ENCODE data around the gene DDO. TPM values are rescaled to one million over a fixed set of nuclear protein-coding genes. Genes with fewer than 3 reads are reported as not detected.

DDO gene
- polyA plus RNA-seq, 1 donor (not counting 4 experiments of a cell fraction or from before 2014, with no cell fraction given), result not detected

- no peak for TF ChIP-seq EZH2 (IDR thresholded peaks at IDR 0.05; ENCODE audit: low read length)
- no peak for TF ChIP-seq CTCF (optimal IDR thresholded peaks at IDR 0.05 in 1 of 3, IDR thresholded peaks at IDR 0.05 in 1 of 3, conservative IDR thresholded peaks at IDR 0.05 in 1 of 3; ENCODE audit: extremely low read depth in 1 of 3, insufficient read depth in 2 of 3, low read length in 3 of 3)
- no peak for FAIRE-seq
- Histone ChIP-seq H3K36me3 (ENCODE audit: control insufficient read depth in 2 of 2, extremely low read depth in 1 of 2, insufficient read depth in 2 of 2, low read length in 2 of 2) (no peaks in the 10 kb centered on the region), H3K4me3 (ENCODE audit: control insufficient read depth in 2 of 3, extremely low read depth in 1 of 3, insufficient read depth in 2 of 3, low read depth in 1 of 3, low read length in 3 of 3) (no peak overlapping the region), H2AFZ (ENCODE audit: control insufficient read depth, low read length) (no peak overlapping the region), H3K79me2 (ENCODE audit: control insufficient read depth, insufficient read depth, low read length) (no peaks in the 10 kb centered on the region), H3K4me2 (ENCODE audit: control insufficient read depth, extremely low read depth, insufficient read depth, low read depth, low read length) (no peak overlapping the region), H3K27me3 (ENCODE audit: control insufficient read depth, extremely low read depth, insufficient read depth, low read length) (peaks cover 63% of the 10 kb centered on the region), H3K9me1 (ENCODE audit: control insufficient read depth, extremely low read depth, insufficient read depth, low read length) (no peaks in the 10 kb centered on the region), H3K4me1 (ENCODE audit: control insufficient read depth, extremely low read depth, insufficient read depth, low read length) (no peaks in the 10 kb centered on the region), H3K9me3 (ENCODE audit: control insufficient read depth, low read depth, low read length) (no peaks in the 10 kb centered on the region), H3K27ac (ENCODE audit: control insufficient read depth, insufficient read depth, low read length) (no peak overlapping the region), H3K9ac (ENCODE audit: control insufficient read depth, extremely low read depth, insufficient read depth, low read length) (no peak overlapping the region), H4K20me1 (ENCODE audit: control insufficient read depth, extremely low read depth, insufficient read depth, low read length) (no peaks in the 10 kb centered on the region)
- no peak for DNase-seq (ENCODE audit: low read depth, low spot score)
- dilution Hi-C loops (cut with MboI; ENCODE audit: extremely low pct_ligation_motif_present, low sequenced_read_pairs), result no loop called here
Measured at GRCh38 chr6:110366975-110367374, 48.4 kb downstream of the DDO start.

GRCh38 chr6:110366256-110366655 is 49.1 kb downstream of the DDO start:
- H3K9me3 ChIP-seq (ENCODE audit: control insufficient read depth, low read depth, low read length), result no peaks in the 10 kb centered on the region
- H3K4me3 ChIP-seq (ENCODE audit: control insufficient read depth in 2 of 3, extremely low read depth in 1 of 3, insufficient read depth in 2 of 3, low read depth in 1 of 3, low read length in 3 of 3), result no peak overlapping the region
- no peak overlapping the region for H2AFZ ChIP-seq (ENCODE audit: control insufficient read depth, low read length)
- no peaks in the 10 kb centered on the region for H3K9me1 ChIP-seq (ENCODE audit: control insufficient read depth, extremely low read depth, insufficient read depth, low read length)
- dilution Hi-C loops (cut with MboI; ENCODE audit: extremely low pct_ligation_motif_present, low sequenced_read_pairs), result no loop called here
- H3K79me2 ChIP-seq (ENCODE audit: control insufficient read depth, insufficient read depth, low read length), result no peaks in the 10 kb centered on the region
- no peak overlapping the region for H3K4me2 ChIP-seq (ENCODE audit: control insufficient read depth, extremely low read depth, insufficient read depth, low read depth, low read length)
- no peaks in the 10 kb centered on the region for H3K4me1 ChIP-seq (ENCODE audit: control insufficient read depth, extremely low read depth, insufficient read depth, low read length)
- no peaks in the 10 kb centered on the region for H4K20me1 ChIP-seq (ENCODE audit: control insufficient read depth, extremely low read depth, insufficient read depth, low read length)
- H3K27ac ChIP-seq (ENCODE audit: control insufficient read depth, insufficient read depth, low read length), result no peak overlapping the region
- no peaks in the 10 kb centered on the region for H3K36me3 ChIP-seq (ENCODE audit: control insufficient read depth in 2 of 2, extremely low read depth in 1 of 2, insufficient read depth in 2 of 2, low read length in 2 of 2)
- no peak for FAIRE-seq
- no peak overlapping the region for H3K9ac ChIP-seq (ENCODE audit: control insufficient read depth, extremely low read depth, insufficient read depth, low read length)
- H3K27me3 ChIP-seq (ENCODE audit: control insufficient read depth, extremely low read depth, insufficient read depth, low read length), result peaks cover 62% of the 10 kb centered on the region
- TF ChIP-seq EZH2 (IDR thresholded peaks at IDR 0.05; ENCODE audit: low read length) (no peak), CTCF (optimal IDR thresholded peaks at IDR 0.05 in 1 of 3, IDR thresholded peaks at IDR 0.05 in 1 of 3, conservative IDR thresholded peaks at IDR 0.05 in 1 of 3; ENCODE audit: extremely low read depth in 1 of 3, insufficient read depth in 2 of 3, low read length in 3 of 3) (no peak)
- DNase-seq (ENCODE audit: low read depth, low spot score), result no peak
